ENCODE results near the gene AOPEP. TPM values are rescaled to one million over a fixed set of nuclear protein-coding genes. Genes with fewer than 3 reads are reported as not detected.

The AOPEP gene
- total RNA-seq, 2 donors from 2014 or later: 40.4 to 42.1 TPM

GRCh38 chr9:94746541-94747370, 20.3 kb downstream of the AOPEP start:
- DNase-seq: no peak
- peak; percentile 37 for ATAC-seq
- intact Hi-C loops (cut with DNase I, micrococcal nuclease): no loop called here

GRCh38 chr9:94754976-94755475, 28.5 kb downstream of the AOPEP start:
- intact Hi-C loops (cut with DNase I, micrococcal nuclease): no loop called here
- DNase-seq: no peak
- no peak for ATAC-seq

- no peak for DNase-seq
- ATAC-seq: no peak
- intact Hi-C loops (cut with DNase I, micrococcal nuclease): no loop called here
Measured at GRCh38 chr9:94757158-94757557, 30.7 kb downstream of the AOPEP start.

- ATAC-seq (no peak), DNase-seq (no peak)
- intact Hi-C loops (cut with DNase I, micrococcal nuclease): no loop called here
Measured at GRCh38 chr9:94758031-94758430, 31.5 kb downstream of the AOPEP start.

- no peak for DNase-seq
- intact Hi-C loops (cut with DNase I, micrococcal nuclease): no loop called here
Measured at GRCh38 chr9:94758880-94759279, 32.4 kb downstream of the AOPEP start.

GRCh38 chr9:94760010-94760409, 33.5 kb downstream of the AOPEP start:
- intact Hi-C loops (cut with DNase I, micrococcal nuclease): no loop called here
- ATAC-seq: no peak
- no peak for DNase-seq

More at GRCh38 chr9:94758880-94759279, 32.4 kb downstream of the AOPEP start:
- no peak for ATAC-seq

GRCh38 chr9:94760660-94761059, 34.2 kb downstream of the AOPEP start:
- DNase-seq (no peak), ATAC-seq (no peak)
- intact Hi-C loops (cut with DNase I, micrococcal nuclease): no loop called here

- intact Hi-C loops (cut with DNase I, micrococcal nuclease): no loop called here
- DNase-seq: no peak
Measured at GRCh38 chr9:94761481-94761880, 35.0 kb downstream of the AOPEP start.

GRCh38 chr9:94767331-94768072, 41.0 kb downstream of the AOPEP start:
- intact Hi-C loops (cut with DNase I, micrococcal nuclease): no loop called here
- no peak for DNase-seq
- no peak for ATAC-seq

More at GRCh38 chr9:94761481-94761880, 35.0 kb downstream of the AOPEP start:
- ATAC-seq: no peak

- ATAC-seq (no peak), DNase-seq (no peak)
- intact Hi-C loops (cut with DNase I, micrococcal nuclease): no loop called here
Measured at GRCh38 chr9:94768766-94769165, 42.3 kb downstream of the AOPEP start.

GRCh38 chr9:94770334-94770733, 43.8 kb downstream of the AOPEP start:
- peak in 1 of 2 donors; percentile 6 for DNase-seq
- intact Hi-C loops (cut with DNase I, micrococcal nuclease): no loop called here
- ATAC-seq: peak; percentile 64

GRCh38 chr9:94771096-94771495, 44.6 kb downstream of the AOPEP start:
- no peak for DNase-seq
- ATAC-seq: no peak
- intact Hi-C loops (cut with DNase I, micrococcal nuclease): no loop called here

- DNase-seq (no peak), ATAC-seq (no peak)
- intact Hi-C loops (cut with DNase I, micrococcal nuclease): no loop called here
Measured at GRCh38 chr9:94772144-94772543, 45.6 kb downstream of the AOPEP start.

- ATAC-seq (no peak), DNase-seq (no peak)
- intact Hi-C loops (cut with DNase I, micrococcal nuclease): no loop called here
Measured at GRCh38 chr9:94772639-94773303, 46.3 kb downstream of the AOPEP start.

GRCh38 chr9:94773655-94774054, 47.2 kb downstream of the AOPEP start:
- DNase-seq: no peak
- intact Hi-C loops (cut with DNase I, micrococcal nuclease): no loop called here
- ATAC-seq: no peak

- DNase-seq (no peak), ATAC-seq (no peak)
- intact Hi-C loops (cut with DNase I, micrococcal nuclease): no loop called here
Measured at GRCh38 chr9:94778013-94778412, 51.5 kb downstream of the AOPEP start.

- intact Hi-C loops (cut with DNase I, micrococcal nuclease): no loop called here
- ATAC-seq (peak; percentile 47), DNase-seq (no peak)
Measured at GRCh38 chr9:94779031-94779430, 52.5 kb downstream of the AOPEP start.

GRCh38 chr9:94779693-94780290, 53.3 kb downstream of the AOPEP start:
- ATAC-seq (no peak), DNase-seq (no peak)
- intact Hi-C loops (cut with DNase I, micrococcal nuclease): loop anchor here in 1 of 2 donors (5.0 kb wide), 2 partner anchors 228 to 353 kb away; no protein-coding TSS in a partner anchor

GRCh38 chr9:94780516-94780950, 54.0 kb downstream of the AOPEP start:
- ATAC-seq: no peak
- intact Hi-C loops (cut with DNase I, micrococcal nuclease): loop anchor here in 1 of 2 donors (5.0 kb wide), 2 partner anchors 227 to 352 kb away; no protein-coding TSS in a partner anchor
- no peak for DNase-seq
